HG03135 (cell line): ENCODE results near the gene ASB13.
A peak's percentile ranks its signal among the peaks of the same experiment; 100 is the strongest.

ENCODE experiments used
- ATAC-seq: cut with Tn5 transposase; IDR thresholded peaks from one replicate; pipeline ENCODE4 v1.9.1; 2021; ENCODE audit warnings: mild to moderate bottlenecking, moderate library complexity; ENCODE audit not compliant: unreplicated experiment

ASB13 gene

GRCh38 chr10:5666008-5666840, at the start of gene ASB13:
ASB13 (minus strand) TSS chr10:5666595; CDS start chr10:5666551, 44 bp downstream.
- peak; percentile 62 for ATAC-seq

GRCh38 chr10:5711642-5712041, 45.2 kb upstream of the ASB13 start:
- ATAC-seq, result no peak

GRCh38 chr10:5710859-5711258, 44.5 kb upstream of the ASB13 start:
- ATAC-seq, result peak; percentile 55

- ATAC-seq, result no peak
These were observed 43.5 kb upstream of the ASB13 start for GRCh38 chr10:5709865-5710264.

- ATAC-seq, result no peak
These were observed 42.0 kb upstream of the ASB13 start for GRCh38 chr10:5708356-5708755.

- ATAC-seq, result no peak
These were observed 31.7 kb upstream of the ASB13 start for GRCh38 chr10:5698062-5698461.

- ATAC-seq, result no peak
These were observed 30.9 kb upstream of the ASB13 start for GRCh38 chr10:5697342-5697741.

GRCh38 chr10:5694573-5694972, 28.2 kb upstream of the ASB13 start:
- no peak for ATAC-seq

- peak; percentile 87 for ATAC-seq
These were observed 26.3 kb upstream of the ASB13 start for GRCh38 chr10:5692461-5693358.

GRCh38 chr10:5691786-5692185, 25.4 kb upstream of the ASB13 start:
- no peak for ATAC-seq

- no peak for ATAC-seq
These were observed 22.2 kb upstream of the ASB13 start for GRCh38 chr10:5688587-5688986.

- ATAC-seq, result no peak
These were observed 19.4 kb upstream of the ASB13 start for GRCh38 chr10:5685764-5686240.

GRCh38 chr10:5684971-5685763, 18.8 kb upstream of the ASB13 start:
- peak; percentile 65 for ATAC-seq

- peak; percentile 63 for ATAC-seq
These were observed 18.0 kb upstream of the ASB13 start, which contains the start of gene TASOR2 for GRCh38 chr10:5684318-5684970. TASOR2 (plus strand) TSS chr10:5684838; CDS start chr10:5720643, 35,805 bp downstream.

- ATAC-seq, result no peak
These were observed 16.7 kb upstream of the ASB13 start for GRCh38 chr10:5683065-5683464.

- no peak for ATAC-seq
These were observed 15.5 kb upstream of the ASB13 start for GRCh38 chr10:5681930-5682329.

- no peak for ATAC-seq
These were observed 13.2 kb upstream of the ASB13 start for GRCh38 chr10:5679606-5680005.

- no peak for ATAC-seq
These were observed 12.6 kb upstream of the ASB13 start for GRCh38 chr10:5679037-5679435.

GRCh38 chr10:5678397-5679036, 12.1 kb upstream of the ASB13 start:
- no peak for ATAC-seq
